HG03159 (cell line): ENCODE data around the gene EFHC2.

ENCODE experiments used
- ATAC-seq: cut with Tn5 transposase; IDR thresholded peaks from one replicate; pipeline ENCODE4 v1.9.1; 2021; ENCODE audit warnings: mild to moderate bottlenecking, moderate library complexity; ENCODE audit not compliant: unreplicated experiment

The EFHC2 gene, protein sequence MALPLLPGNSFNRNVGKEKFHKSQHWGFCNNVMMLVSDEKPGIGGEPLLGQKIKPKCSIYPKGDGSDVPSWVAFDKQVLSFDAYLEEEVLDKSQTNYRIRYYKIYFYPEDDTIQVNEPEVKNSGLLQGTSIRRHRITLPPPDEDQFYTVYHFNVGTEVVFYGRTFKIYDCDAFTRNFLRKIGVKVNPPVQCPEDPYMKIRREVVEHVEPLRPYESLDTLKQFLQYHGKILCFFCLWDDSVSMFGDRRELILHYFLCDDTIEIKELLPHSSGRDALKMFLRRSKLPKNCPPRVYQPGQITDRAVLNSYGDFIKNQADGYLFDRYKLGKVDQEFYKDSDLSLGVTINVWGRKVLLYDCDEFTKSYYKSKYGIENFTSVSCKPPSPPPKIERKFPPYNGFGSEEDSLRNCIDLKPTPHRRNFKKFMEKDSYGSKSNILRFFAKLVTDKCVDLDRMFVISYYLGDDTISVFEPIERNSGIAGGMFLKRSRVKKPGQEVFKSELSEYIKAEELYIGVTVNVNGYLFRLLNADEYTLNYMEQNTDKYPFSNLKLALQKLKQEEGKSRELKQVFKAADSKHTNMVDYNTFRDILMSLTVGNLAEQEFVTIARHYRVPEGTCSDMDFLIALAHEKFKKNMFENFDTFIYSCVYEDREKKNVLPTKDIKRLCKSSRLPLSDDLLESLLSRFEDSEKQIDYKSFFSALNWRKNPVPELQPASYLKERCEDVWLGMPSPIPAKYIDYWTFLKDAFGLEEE

DNA sequence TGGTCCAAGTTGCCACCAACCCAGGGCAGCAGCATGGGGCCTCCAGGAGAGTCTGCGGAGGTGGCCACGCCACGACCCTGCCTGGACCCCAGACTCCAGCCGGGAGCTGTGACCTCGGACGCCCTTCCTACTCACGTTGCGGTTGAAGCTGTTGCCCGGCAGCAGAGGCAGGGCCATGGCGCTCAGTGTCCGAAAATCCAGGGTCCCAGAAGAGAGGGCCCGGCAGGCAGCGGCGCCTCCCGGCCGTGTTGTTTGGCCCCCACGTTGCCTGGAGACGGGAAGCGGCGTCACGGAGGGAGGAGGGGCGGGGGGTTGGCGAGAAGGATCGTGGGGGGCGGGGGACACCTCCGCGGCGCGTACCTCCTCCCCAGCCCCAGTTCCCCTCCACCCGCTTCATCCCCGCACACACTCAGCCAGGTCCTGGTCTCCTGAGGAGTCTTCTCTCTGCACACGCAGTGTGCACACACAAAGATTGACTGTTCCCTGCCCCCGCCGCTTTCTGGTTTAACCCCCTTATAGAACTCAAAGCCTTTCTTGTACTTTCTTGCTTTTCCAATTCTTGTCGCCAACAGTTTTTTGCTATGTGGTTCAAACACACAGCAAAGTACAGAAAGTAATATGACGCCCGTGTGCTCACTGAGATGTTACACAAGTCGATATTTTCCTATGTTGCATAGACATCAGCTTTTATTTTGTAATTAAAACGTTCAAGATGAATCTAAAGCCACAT lies at the start of gene EFHC2:
Gene EFHC2, minus strand, starts transcription at position 261 of the 730 bp plus-strand sequence. Its CDS starts 84 bp downstream, at position 177.
- ATAC-seq: no peak

DNA sequence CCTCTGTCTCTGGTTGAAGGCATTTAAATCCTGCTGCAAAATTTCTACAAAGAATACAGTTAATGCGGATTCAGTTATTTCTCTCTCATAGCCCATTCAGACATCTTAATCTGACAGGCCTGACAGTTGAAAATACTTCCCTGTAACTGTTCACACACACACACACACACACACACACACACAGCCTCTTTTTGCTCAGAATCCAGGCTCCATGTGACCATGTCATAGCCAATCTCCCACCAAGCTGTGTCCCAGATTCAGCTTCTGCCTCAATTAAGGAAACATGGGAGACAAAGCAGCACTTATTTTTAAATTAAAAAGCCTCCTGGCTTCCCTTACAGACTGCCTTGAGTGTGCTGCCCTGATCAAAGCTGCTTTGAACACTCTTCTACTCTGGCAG lies 49.3 kb upstream of the EFHC2 start:
- ATAC-seq: no peak

GRCh38 chrX:44384688-44385338 lies 41.3 kb upstream of the EFHC2 start:
- ATAC-seq: no peak

GRCh38 chrX:44382871-44383270 lies 39.4 kb upstream of the EFHC2 start:
- ATAC-seq: no peak

DNA sequence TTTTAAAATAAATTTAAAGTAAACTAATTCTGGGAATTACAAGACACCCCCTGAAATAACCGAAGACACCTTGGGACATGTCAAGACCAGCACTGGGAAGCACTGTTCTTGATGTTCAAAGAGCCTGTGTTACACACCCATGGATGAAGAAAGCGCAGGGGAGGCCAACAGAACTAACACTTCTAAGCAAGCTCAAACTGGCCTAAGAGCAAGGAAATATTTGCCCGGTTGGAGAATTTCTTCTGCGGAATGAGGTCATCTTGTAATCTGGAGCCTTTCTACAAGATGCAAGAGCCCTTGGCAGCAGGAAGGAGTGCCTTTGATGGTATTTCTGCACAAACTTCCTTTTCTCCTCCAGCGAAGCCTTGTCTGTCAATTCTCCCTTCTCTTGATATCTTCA lies 9.3 kb upstream of the EFHC2 start:
- no peak for ATAC-seq

DNA sequence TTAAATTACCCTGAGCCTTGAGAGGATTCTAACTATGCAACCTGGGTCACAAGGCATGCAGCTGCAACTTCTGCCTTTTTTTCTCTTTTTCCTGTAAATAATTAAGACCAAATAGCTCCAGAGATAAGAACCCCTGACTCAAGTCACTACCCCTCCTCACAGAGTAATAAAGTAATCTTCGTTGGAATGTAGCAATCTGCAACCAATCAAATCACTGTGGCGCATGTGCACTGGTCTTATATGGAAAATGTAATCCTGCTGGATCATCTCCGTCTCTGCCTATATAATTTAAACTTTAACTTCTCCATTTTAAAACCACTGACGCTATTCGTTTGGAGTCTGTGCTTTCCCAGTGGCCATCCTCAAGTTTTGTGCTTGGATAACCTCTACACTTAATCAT lies 6.1 kb upstream of the EFHC2 start:
- no peak for ATAC-seq

- ATAC-seq: no peak
These were observed 1.2 kb upstream of the EFHC2 start for GRCh38 chrX:44344687-44345086.

GRCh38 chrX:44344194-44344593 lies 722 bp upstream of the EFHC2 start:
- ATAC-seq: peak; percentile 65

GRCh38 chrX:44342866-44343265 lies 606 bp downstream of the EFHC2 start:
- ATAC-seq: no peak

- ATAC-seq: no peak
These were observed 5.1 kb downstream of the EFHC2 start for GRCh38 chrX:44338361-44338760.

DNA sequence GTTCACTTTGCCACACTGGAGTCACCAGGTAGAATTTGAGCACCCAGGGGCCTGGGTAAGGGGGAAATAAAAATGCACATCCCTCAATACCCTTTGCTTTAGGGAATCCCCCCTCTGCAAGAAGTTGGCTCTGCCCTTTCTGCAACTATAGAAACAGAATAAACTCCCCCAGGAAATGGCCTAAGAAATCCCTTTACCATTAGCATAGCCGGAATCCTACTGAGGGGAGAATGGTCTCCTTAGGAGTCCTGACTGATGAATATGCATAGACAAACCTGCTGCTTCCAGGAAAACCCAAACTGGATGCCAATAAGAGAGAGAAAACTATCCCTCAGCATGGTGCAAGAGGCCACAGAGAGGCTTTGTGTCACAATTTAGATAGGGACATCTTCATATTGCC lies 11.0 kb downstream of the EFHC2 start:
- no peak for ATAC-seq

DNA sequence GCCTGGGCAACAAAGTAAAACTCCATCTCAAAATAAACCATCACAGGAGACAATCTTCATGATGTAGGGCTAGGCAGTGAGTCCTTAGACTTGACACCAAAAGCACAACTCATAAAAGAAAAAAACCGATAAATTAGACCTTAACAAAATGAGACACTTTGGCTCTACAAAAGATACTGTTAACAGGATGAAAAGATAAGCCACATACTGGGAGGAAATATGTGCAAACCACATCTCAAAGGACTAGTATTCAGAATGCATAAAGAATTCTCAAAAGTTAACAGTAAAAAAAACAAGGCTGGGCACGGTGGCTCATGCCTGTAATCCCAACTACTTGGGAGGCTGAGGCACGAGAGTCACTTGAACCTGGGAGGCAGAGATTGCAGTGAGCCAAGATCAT lies 13.2 kb downstream of the EFHC2 start:
- ATAC-seq: no peak

GRCh38 chrX:44319550-44319949 lies 23.9 kb downstream of the EFHC2 start:
- no peak for ATAC-seq

DNA sequence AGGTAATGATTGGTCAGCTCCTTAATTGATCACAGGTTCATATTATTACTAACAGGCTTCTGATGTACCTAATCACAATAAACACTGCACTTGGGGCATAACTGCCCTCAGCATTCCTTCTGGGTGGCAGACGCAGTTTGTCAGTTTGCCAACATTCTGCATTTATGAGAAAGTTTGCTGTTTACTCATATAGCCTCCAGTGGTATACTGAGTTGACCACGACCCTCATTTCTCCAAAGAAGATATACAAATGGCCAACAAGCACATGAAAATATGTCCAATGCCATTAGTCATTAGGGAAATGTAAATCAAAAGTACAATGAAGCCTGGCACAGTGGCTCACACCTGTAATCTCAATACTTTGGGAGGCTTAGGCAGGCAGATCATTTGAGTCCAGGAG lies 26.3 kb downstream of the EFHC2 start:
- no peak for ATAC-seq

- ATAC-seq: no peak
These were observed 28.7 kb downstream of the EFHC2 start for GRCh38 chrX:44314808-44315207.

GRCh38 chrX:44314259-44314734 lies 29.2 kb downstream of the EFHC2 start:
- no peak for ATAC-seq

DNA sequence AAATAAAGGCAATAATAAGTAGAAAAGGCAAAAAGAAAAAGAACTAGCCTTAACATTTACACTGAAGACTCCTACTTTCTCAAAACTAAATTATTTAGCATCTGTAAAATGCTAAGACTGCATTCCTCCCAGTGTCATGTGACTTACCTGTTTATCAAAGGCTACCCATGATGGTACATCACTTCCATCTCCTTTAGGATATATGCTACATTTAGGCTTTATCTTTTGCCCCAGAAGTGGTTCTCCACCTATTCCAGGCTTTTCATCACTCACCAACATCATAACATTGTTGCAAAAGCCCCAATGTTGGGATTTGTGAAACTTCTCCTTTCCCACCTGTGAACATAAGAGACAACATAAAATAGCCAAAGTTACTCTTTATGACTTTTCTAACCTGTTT lies 31.1 kb downstream of the EFHC2 start:
- ATAC-seq: no peak

- no peak for ATAC-seq
These were observed 33.2 kb downstream of the EFHC2 start for GRCh38 chrX:44310227-44310626.

DNA sequence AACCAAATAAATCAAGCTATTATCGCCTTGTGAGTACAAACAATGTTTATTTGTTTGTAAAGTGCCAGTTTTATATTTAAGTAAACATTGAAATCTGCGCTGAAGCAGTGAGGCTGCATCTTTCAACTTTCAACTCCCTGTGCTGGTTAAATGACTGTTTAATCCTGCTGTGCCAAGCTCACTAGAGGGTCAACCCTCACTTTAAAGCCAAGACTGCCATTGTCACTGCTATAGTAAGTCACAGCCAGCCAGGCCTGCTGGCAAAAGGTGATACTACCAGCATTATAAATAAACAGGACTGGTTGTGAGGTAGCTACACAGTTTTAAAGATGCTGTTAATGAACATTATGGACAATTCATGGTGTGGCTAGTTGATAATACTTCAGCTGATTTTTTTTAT lies 34.6 kb downstream of the EFHC2 start:
- ATAC-seq: no peak

- no peak for ATAC-seq
These were observed 37.1 kb downstream of the EFHC2 start for GRCh38 chrX:44306356-44306755.

DNA sequence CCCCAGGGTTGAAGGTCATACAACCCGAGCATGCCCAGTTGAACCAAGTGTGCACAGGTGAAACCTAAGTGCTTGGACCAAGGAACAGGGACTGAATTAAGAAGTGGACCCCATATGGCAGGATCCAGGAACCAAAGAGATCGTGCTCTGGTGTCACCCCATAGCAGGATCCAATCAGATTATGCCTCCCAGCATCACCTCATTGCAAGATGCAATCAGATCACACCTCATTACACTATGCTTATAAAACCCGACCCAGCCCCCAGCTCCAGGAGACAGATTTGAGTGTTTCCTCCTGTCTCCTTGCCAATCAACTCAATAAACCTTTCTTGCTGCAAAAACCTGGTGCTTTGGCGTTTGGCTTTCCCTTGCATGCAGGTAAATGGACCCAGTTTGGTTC lies 37.6 kb downstream of the EFHC2 start:
- no peak for ATAC-seq
